OCI-LY3 (cell line): ENCODE results near the gene NR0B2.

Experiments used
- CTCF ChIP-seq: fragments of 200-600, 300-600 bp; sonication (generic); IDR thresholded peaks from 2 replicates; pipeline ENCODE4 v1.5.1; 2014; ENCODE audit warnings: antibody characterized with exemption, low read length, low read depth
- EZH2phosphoT487 ChIP-seq: fragments of 200-600 bp; shearing (Covaris generic); IDR thresholded peaks from 2 replicates; pipeline ENCODE4 v1.6.1; 2018; ENCODE audit warnings: antibody characterized with exemption, mixed run types, low read depth

DNA sequence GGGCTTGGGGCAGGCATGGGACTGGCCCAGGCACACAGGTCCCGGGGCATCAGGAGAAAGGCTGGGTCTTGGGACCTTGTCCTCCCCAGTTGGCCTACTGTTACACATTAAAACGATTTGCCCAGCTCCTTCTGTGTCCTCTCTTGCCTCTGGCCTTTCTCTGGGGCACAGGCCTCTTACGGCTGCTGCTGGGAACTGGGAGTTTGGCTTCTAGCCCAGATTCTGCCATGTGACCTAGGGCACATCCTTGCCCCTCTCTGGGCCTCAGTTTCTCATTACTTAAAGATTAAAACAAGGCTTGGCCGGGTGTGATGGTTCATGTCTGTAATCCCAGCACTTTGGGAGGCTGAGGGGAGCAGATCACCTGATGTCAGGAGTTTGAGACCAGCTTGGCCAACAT lies 32.5 kb upstream of the NR0B2 start:
- TF ChIP-seq CTCF (no peak), EZH2phosphoT487 (no peak)
